H9 (cell line): ENCODE results near the gene RMRP. TPM values are rescaled to one million over a fixed set of nuclear protein-coding genes. Genes with fewer than 3 reads are reported as not detected.

Experiments
- DNase-seq: peaks from one replicate; pipeline ENCODE4 v3.0.0-alpha.2; 2017
- H2AFZ ChIP-seq: one replicate; pipeline ENCODE4 v1.6.1; 2013; ENCODE audit warnings: mild to moderate bottlenecking, low read length, control low read depth, moderate library complexity
- H2AK5ac ChIP-seq: 2 replicates; pipeline ENCODE4 v1.6.1; 2013; ENCODE audit warnings: low read length, control low read depth, mixed read lengths; ENCODE audit not compliant: insufficient read length
- H2BK120ac ChIP-seq: one replicate; pipeline ENCODE4 v1.6.1; 2013; ENCODE audit warnings: low read depth, mild to moderate bottlenecking, low read length, control low read depth, inconsistent platforms; ENCODE audit not compliant: poor library complexity, severe bottlenecking
- H2BK12ac ChIP-seq: 2 replicates; pipeline ENCODE4 v1.6.1; 2013; ENCODE audit warnings: low read length, control low read depth, mixed read lengths, low read depth; ENCODE audit not compliant: insufficient read length
- H2BK15ac ChIP-seq: 2 replicates; pipeline ENCODE4 v1.6.1; 2013; ENCODE audit warnings: low read depth, low read length, control low read depth
- H2BK20ac ChIP-seq: one replicate; pipeline ENCODE4 v1.6.1; 2013; ENCODE audit warnings: low read depth, mild to moderate bottlenecking, low read length, control low read depth, inconsistent platforms; ENCODE audit not compliant: poor library complexity, severe bottlenecking
- H2BK5ac ChIP-seq: 2 replicates; pipeline ENCODE4 v1.6.1; 2013; ENCODE audit warnings: low read length, control low read depth, mixed read lengths; ENCODE audit not compliant: insufficient read length
- H3K14ac ChIP-seq: 2 replicates; pipeline ENCODE4 v1.6.1; 2013; ENCODE audit warnings: low read length, control low read depth; ENCODE audit not compliant: insufficient read depth
- H3K18ac ChIP-seq: 2 replicates; pipeline ENCODE4 v1.6.1; 2013; ENCODE audit warnings: low read depth, mild to moderate bottlenecking, mixed read lengths, low read length, control low read depth; ENCODE audit not compliant: insufficient read length
- H3K23ac ChIP-seq: 2 replicates; pipeline ENCODE4 v1.6.1; 2013; ENCODE audit warnings: low read length, control low read depth, mixed read lengths, low read depth; ENCODE audit not compliant: insufficient read length
- H3K23me2 ChIP-seq: 2 replicates; pipeline ENCODE4 v1.6.1; 2013; ENCODE audit warnings: low read depth, mild to moderate bottlenecking, mixed read lengths, low read length, control low read depth; ENCODE audit not compliant: insufficient read length, poor library complexity, severe bottlenecking
- H3K27ac ChIP-seq: 2 replicates; pipeline ENCODE4 v1.5.1; 2013; ENCODE audit warnings: low read length, control low read depth, mixed read lengths, low read depth; ENCODE audit not compliant: insufficient read length
- H3K27me3 ChIP-seq: 2 replicates; pipeline ENCODE4 v1.6.1; 2013; ENCODE audit warnings: low read length, control low read depth, inconsistent platforms; ENCODE audit not compliant: insufficient read depth
- H3K4ac ChIP-seq: 2 replicates; pipeline ENCODE4 v1.6.1; 2013; ENCODE audit warnings: low read depth, mild to moderate bottlenecking, control low read depth, inconsistent platforms, low read length, moderate library complexity
- H3K4me1 ChIP-seq: 2 replicates; pipeline ENCODE4 v1.6.1; 2013; ENCODE audit warnings: low read length, control low read depth, inconsistent platforms; ENCODE audit not compliant: insufficient read depth
- H3K4me2 ChIP-seq: 2 replicates; pipeline ENCODE4 v1.6.1; 2013; ENCODE audit warnings: low read length, control low read depth, mixed read lengths; ENCODE audit not compliant: insufficient read length, insufficient read depth
- H3K56ac ChIP-seq: 2 replicates; pipeline ENCODE4 v1.6.1; 2013; ENCODE audit warnings: low read depth, mild to moderate bottlenecking, mixed read lengths, low read length, control low read depth; ENCODE audit not compliant: insufficient read length
- H3K79me1 ChIP-seq: 2 replicates; pipeline ENCODE4 v1.6.1; 2013; ENCODE audit warnings: low read depth, mild to moderate bottlenecking, moderate library complexity, low read length, control low read depth, inconsistent platforms; ENCODE audit not compliant: insufficient read depth, poor library complexity, severe bottlenecking
- H3K79me2 ChIP-seq: 2 replicates; pipeline ENCODE4 v1.6.1; 2013; ENCODE audit warnings: low read length, control low read depth, inconsistent platforms; ENCODE audit not compliant: insufficient read depth
- H3K9ac ChIP-seq: 2 replicates; pipeline ENCODE4 v1.6.1; 2013; ENCODE audit warnings: low read length, control low read depth, mixed read lengths; ENCODE audit not compliant: insufficient read length; ENCODE audit errors: extremely low read depth
- H3K9me3 ChIP-seq: one replicate; pipeline ENCODE4 v1.6.1; 2013; ENCODE audit warnings: low read depth, low read length, inconsistent platforms; ENCODE audit not compliant: control insufficient read depth
- H3T11ph ChIP-seq: one replicate; pipeline ENCODE4 v1.6.1; 2013; ENCODE audit warnings: mild to moderate bottlenecking, low read length, control low read depth, inconsistent platforms
- H4K20me1 ChIP-seq: one replicate; pipeline ENCODE4 v1.6.1; 2013; ENCODE audit not compliant: control insufficient read depth, insufficient read length, insufficient read depth
- H4K5ac ChIP-seq: 2 replicates; pipeline ENCODE4 v1.6.1; 2013; ENCODE audit warnings: low read depth, mild to moderate bottlenecking, mixed read lengths, low read length, control low read depth; ENCODE audit not compliant: insufficient read length
- H4K8ac ChIP-seq: replicated peaks from 2 replicates; pipeline ENCODE4 v1.6.1; 2013; ENCODE audit warnings: low read length, control low read depth, mixed read lengths, low read depth; ENCODE audit not compliant: insufficient read length
- H4K91ac ChIP-seq: 2 replicates; pipeline ENCODE4 v1.6.1; 2013; ENCODE audit warnings: low read depth, mild to moderate bottlenecking, moderate library complexity, mixed read lengths, low read length, control low read depth; ENCODE audit not compliant: insufficient read length
- H3K27ac Mint-ChIP-seq, 3 experiments: 2 replicates in 2 of 3; 3 replicates in 1 of 3; pipeline ENCODE4 v1.8.0; 2020 to 2021; ENCODE audit warnings: mixed read lengths in 3 of 3, mild to moderate bottlenecking in 1 of 3, moderate library complexity in 1 of 3
- H3K27me3 Mint-ChIP-seq: 2 replicates; pipeline ENCODE4 v1.8.0; 2021; ENCODE audit warnings: low read depth, mild to moderate bottlenecking, moderate library complexity, mixed read lengths
- H3K36me3 Mint-ChIP-seq, 3 experiments: 2 replicates in 2 of 3; 3 replicates in 1 of 3; pipeline ENCODE4 v1.8.0; 2020 to 2021; ENCODE audit warnings: low read depth in 3 of 3, mixed read lengths in 3 of 3; ENCODE audit not compliant: insufficient read depth in 1 of 3
- H3K4me1 Mint-ChIP-seq, 2 experiments: 2 replicates each; pipeline ENCODE4 v1.8.0; 2020; ENCODE audit warnings: mixed read lengths in 2 of 2
- H3K4me3 Mint-ChIP-seq, 2 experiments: 2 replicates in 1 of 2; 3 replicates in 1 of 2; pipeline ENCODE4 v1.8.0; 2020 to 2021; ENCODE audit warnings: mild to moderate bottlenecking in 2 of 2, mixed read lengths in 2 of 2, moderate library complexity in 1 of 2
- H3K9me3 Mint-ChIP-seq, 2 experiments: 2 replicates in 1 of 2; 3 replicates in 1 of 2; pipeline ENCODE4 v1.8.0; 2020; ENCODE audit warnings: mild to moderate bottlenecking in 2 of 2, mixed read lengths in 2 of 2, moderate library complexity in 1 of 2
- CTCF ChIP-seq: fragments of 200-600 bp; sonication (generic); conservative IDR thresholded peaks from 3 replicates; pipeline ENCODE4 v1.8.0; 2021; ENCODE audit warnings: antibody characterized with exemption, mild to moderate bottlenecking
- WGBS: extraction: QIAGEN DNeasy Blood & Tissue Kit; methylation state at CpG from one replicate; pipeline ENCODE4 v1.1.7; 2013; ENCODE audit warnings: missing lambda C conversion rate, low lambda C conversion rate, mixed read lengths; ENCODE audit not compliant: insufficient read length; ENCODE audit errors: extremely low coverage; 5-methylcytosine and 5-hydroxymethylcytosine counted together
- total RNA-seq: library from RNA; stranded (reverse); gene quantifications from 2 replicates; pipeline ENCODE4 v1.2.1, GENCODE V29; 2021

RMRP gene
- total RNA-seq, 1 experiment from 2014 or later = 18,417 TPM

GRCh38 chr9:35689542-35690293, 31.9 kb upstream of the RMRP start, which contains the start of gene TPM2:
Gene TPM2, minus strand, starts transcription at chr9:35689925. Its CDS starts 108 bp downstream, at chr9:35689817.
- Histone ChIP-seq H4K91ac (no peak within 1 kb of the TSS), H3T11ph (no peak within 1 kb of the TSS), H2AK5ac (no peak within 1 kb of the TSS), H2BK15ac (no peak within 1 kb of the TSS), H3K27me3 (no peaks in the 10 kb centered on the region), H3K79me2 (no peaks in the 10 kb centered on the region; the same call in 1 of the 2 replicates), H3K23ac (no peak within 1 kb of the TSS), H3K23me2 (peaks cover 6% of the 10 kb centered on the region), H3K9me3 (no peaks in the 10 kb centered on the region), H4K8ac (no peak within 1 kb of the TSS), H2BK12ac (no peak within 1 kb of the TSS), H3K9ac (peak within 1 kb of the TSS; percentile 36), H3K4ac (no peak within 1 kb of the TSS), H3K27ac (no peak within 1 kb of the TSS), H3K14ac (peak within 1 kb of the TSS; percentile 81), H4K20me1 (no peaks in the 10 kb centered on the region), H2BK120ac (no peak within 1 kb of the TSS), H3K4me2 (peak within 1 kb of the TSS; percentile 67), H2AFZ (no peak within 1 kb of the TSS), H3K56ac (no peak within 1 kb of the TSS), H2BK5ac (no peak within 1 kb of the TSS), H3K79me1 (no peaks in the 10 kb centered on the region), H3K18ac (peak within 1 kb of the TSS; percentile 59), H2BK20ac (no peak within 1 kb of the TSS), H3K4me1 (peaks cover 3% of the 10 kb centered on the region; the same call in 1 of the 2 replicates), H4K5ac (no peak within 1 kb of the TSS)
- Mint-ChIP-seq H3K4me3 (peak within 1 kb of the TSS; percentile 84 to 93), H3K36me3 (peaks cover 18 to 40% (median 34%) of the 10 kb centered on the region in 3 experiments), H3K27ac (peak within 1 kb of the TSS; percentile 70 to 91 (median 84); a peak in 4 of 7 replicates), H3K27me3 (no peaks in the 10 kb centered on the region; the same call in 1 of the 2 replicates), H3K4me1 (peaks cover 27 to 30% of the 10 kb centered on the region in 2 experiments), H3K9me3 (peaks cover 0 to 2% of the 10 kb centered on the region in 2 experiments; a peak in 2 of 5 replicates)
- peak; percentile 87 for DNase-seq
- whole genome bisulfite sequencing = no CpG with 5 or more reads among the region's 61 CpGs
- no peak for TF ChIP-seq CTCF
